DMS153 treated with DMSO at 0.1 percent for 48 hours (cell line): ENCODE measurements around the gene FCHSD2.
A peak's percentile ranks its signal among the peaks of the same experiment; 100 is the strongest.
"Not testable (repeated sequence)": the region's sequence is repeated elsewhere in the genome, so short reads cannot be mapped to it uniquely, and the experiment has no call there.

ENCODE experiments used
- DNase-seq: peaks from one replicate; lab custom pipeline; 2025; ENCODE audit not compliant: unreplicated experiment; lab: John Stamatoyannopoulos, UW

Gene FCHSD2

DNA sequence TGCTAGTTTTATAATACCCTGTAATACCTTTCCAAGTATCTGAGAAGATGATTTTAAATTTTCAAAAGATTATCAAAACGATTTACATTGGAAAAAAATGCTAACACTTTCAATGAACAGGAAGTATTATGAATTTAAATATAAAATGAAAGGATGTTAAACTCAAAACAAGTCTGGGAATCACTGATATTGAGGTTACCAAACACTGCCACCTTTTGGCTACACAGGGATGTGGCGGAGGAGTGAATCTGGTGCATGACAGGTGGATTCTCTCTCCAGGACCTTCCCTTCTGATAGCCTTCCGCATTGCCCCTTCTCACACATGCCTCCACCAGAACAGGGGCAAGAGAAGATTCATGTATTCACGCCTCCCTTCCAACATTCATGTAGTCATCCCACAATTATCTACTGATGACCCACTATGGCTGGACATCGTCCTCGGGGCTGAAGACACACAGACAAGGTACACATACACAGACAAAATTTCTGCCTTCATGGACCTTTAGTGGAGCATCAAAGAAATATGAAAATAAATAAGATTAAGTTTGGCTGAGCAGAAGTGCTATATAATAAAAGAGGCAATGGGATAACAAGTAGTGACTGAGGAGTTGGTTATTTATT is 293.2 kb downstream of the FCHSD2 start:
- DNase-seq, result no peak

DNA sequence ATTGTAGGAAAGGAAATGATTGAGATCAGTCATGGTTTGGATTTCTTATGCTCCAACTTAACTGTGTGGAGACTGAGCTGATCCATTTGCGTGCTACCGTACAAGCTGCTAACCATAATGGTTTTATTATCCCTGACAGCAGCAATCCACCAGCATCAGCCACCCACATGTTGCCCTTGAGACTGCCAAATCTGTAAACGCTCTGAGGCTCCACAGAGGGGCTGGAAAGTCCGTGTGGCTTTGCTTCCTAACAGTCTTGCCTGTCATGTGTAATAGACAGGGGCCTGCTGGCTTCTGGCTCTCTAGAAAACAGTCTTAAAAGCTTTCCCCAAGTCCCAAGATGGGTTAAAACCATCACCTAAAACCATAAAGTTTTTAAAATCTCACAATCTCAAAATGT is 297.8 kb downstream of the FCHSD2 start:
- DNase-seq, result no peak

DNA sequence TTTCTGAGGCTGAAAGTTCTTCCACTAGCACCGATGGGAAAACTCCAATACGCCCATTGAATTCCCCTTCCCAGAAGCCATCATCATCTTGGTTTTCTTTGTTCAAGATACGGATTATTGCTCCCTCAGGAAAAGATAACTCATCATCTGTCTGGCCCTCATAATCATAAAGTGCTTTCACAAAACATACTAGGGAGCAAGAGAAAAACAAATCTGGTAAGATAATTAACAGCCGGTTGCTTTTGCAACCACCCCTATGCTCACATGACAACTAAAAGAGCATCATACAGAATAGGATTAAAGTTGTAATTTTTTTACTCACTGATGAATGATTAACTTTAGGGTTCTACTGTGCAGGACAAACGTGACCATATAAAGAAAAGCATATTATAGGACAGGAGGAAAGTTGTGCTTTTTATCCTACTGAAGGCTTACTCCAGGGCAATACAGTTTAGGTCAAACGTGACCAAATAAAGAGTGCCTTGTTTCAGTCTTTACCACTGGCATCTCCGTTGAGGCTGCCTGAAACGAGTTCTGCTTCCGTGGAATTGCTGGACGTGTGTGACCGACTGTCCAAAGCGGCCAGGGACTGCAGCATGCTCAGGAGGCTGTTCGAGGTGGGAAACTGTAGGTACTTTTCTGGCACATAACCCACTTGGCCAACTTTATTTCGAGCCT is 299.3 kb downstream of the FCHSD2 start:
- no peak for DNase-seq

DNA sequence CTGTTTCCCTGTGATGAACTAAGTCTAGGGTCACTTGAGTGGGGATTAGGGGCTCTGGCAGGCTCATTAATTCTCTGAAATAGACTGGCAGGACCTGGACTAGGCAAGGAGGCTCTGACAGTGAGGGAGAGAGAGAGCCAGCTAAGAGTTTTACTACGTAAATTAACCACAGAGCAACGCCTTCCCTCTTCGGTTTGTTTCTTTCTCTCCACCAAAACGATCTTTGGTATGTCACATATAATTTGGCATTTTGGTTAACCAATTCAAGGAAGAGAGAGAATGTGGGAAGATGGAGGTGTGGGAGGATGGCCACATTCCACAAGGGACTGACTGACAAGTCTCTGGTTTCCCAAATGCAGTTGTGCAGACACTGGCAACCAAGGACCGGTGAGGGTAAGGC is 300.0 kb downstream of the FCHSD2 start:
- DNase-seq, result no peak

DNA sequence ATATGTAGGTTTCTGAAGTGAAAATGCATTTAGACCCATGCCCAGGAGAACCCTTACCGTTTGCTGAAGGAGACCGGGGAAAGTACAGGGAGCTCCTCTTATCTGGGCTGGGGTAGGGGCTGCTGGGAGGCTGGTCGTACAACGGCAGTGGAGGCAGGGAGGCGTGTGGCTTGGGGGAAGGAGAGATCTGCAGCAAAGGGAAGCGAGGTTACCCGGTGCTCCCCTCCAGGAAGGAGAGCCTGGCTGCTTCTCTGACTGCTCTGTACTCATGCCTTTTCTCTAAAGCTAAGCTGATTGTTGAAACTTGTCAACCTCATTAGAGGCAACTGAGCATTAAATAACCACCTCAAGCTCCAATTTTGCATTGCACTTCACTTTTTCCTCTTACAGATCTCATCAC is 300.7 kb downstream of the FCHSD2 start:
- DNase-seq, result no peak

DNA sequence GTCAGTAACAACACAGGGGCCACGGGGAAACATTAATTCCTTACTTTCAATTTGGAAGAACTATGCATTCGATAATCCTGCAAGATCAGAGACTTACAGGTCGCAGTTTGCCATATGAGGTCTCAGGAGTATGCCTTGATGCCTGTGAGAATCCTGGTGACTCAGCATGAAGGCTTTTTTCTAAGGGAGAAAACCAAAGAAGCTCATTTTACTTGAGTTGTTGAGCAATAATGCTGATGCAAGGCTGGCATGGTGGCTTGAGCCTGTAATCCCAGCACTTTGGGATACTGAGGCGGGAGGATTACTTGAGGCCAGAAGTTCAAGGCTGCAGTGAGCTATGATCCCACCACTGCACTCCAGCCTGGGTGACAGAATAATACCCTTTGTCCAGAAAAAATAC is 301.3 kb downstream of the FCHSD2 start:
- no peak for DNase-seq

DNA sequence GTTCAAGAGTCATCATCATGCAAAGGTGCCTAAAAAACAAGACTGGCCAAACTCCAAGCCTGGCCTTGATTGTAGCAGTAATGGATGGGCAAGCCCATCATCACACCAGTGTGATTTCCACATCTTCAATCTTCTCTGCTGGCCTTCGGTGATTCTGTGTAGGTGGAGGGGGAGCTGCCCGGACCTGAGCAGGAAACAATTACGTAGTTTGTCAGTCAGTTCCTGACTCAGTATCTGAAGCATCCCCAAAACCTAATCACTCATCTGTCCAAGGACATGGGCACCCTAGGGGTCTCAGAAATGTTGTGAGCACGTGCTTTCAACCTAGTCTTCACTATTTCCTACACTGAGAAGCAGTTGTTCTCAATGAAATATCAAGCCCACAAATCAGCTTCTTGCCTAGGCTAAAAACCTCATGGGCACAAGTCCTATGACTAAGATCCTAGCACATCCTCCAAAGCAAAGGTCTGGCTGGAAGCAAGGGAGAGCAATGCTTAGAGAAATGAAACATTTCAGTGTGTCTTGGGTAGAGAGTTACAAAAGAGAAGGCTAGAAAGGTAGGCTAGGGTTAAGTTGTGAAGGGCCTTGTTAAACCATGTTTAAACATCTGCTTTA is 303.3 kb downstream of the FCHSD2 start:
- DNase-seq, result no peak

DNA sequence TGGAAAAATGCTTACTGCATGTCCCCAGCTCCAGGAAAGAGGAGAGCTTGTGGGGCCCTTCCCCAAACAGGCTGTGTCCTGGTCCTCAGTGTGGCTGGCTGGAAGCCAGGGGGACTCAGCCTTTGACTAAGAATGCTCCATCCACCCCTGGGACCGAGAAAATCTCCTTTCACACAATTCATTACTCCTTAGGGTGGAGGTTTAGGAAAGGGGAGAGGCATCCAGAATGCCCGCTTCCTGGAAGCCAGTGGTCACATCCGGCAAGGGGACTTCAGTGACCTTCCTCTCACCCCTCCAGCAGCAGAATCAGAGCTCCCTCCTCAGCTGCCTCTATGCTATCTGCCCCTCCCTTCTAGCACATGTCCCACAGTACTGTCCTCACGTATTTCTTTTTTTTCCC is 306.0 kb downstream of the FCHSD2 start:
- no peak for DNase-seq

DNA sequence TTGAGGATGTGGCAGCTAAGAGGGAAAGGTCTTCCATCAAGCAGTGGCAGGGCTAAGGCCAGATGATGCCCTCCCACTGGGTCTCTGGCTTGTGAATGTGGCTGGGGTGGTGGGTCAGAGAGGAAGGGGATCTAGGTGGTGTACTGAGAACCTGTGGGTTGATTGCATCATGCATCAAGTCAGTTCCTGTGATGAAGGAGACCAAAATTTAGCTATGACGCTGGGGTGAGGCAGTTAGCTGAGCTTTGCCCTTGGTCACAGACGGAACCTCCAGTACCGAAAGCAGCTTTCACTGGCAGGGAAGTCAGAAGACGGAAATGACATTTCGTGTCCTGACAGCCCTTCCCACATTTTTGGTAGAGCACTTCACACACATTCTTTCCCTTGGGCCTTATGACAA is 307.2 kb downstream of the FCHSD2 start:
- no peak for DNase-seq

DNA sequence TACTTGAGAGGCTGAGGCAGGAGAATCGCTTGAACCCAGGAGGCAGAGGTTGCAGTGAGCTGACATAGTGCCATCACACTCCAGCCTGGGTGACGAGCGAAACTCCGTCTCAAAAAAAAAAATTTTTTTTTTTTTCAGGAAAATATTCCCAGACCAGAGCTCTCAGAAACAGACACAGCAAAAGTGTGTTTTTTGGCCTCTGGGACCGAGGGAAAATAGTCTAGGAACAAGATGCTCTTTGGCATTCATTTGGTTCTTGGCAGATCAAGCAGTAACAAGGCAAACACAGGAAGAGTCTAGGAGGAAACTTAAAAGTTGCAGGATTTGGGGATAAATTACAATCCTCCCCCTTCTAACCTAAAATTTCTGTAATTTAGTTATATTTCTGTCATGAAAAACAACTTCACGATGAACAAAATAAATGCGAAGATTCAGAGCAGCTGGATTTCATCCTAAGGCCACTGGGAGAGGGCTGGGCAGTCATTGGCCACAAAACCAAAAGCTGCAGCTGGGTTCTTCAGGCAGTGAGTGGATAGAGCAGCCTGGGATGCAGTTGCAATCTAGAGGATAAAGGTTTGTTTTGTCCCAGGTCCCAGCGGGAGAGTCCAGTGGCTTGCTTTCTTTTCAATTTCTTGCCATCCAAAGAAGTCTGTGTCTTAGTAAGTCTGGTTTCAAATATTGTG is 308.2 kb downstream of the FCHSD2 start:
- DNase-seq, result no peak

DNA sequence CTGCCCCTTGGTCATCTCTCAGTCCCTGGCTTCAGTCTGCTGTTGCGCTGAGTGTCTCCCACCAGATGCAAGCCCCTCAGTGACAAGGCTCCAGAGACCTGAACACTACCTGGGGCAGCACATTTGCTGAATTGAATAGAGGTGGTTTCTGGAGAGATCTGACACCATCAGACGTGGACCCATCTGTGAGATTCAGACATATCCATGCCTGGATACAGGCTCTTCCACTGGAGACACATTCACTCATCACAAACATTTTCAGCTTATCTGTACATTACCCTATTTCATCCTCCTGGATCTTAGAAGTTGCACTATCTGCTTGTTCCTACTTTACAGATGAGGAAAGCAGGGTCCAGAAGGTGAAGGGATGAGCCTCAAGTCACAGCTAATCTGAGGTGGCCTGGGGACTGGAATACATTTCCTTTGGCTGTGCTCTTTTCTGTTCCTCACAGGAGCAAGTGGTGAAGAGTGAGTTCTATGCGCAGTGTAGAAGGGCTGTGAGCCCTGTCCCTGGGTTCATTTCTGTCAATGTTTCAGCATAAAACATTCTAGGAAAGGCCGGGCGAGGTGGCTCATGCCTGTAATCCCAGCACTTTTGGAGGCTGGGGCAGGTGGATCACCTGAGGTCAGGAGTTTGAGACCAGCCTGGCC is 308.9 kb downstream of the FCHSD2 start:
- no peak for DNase-seq

DNA sequence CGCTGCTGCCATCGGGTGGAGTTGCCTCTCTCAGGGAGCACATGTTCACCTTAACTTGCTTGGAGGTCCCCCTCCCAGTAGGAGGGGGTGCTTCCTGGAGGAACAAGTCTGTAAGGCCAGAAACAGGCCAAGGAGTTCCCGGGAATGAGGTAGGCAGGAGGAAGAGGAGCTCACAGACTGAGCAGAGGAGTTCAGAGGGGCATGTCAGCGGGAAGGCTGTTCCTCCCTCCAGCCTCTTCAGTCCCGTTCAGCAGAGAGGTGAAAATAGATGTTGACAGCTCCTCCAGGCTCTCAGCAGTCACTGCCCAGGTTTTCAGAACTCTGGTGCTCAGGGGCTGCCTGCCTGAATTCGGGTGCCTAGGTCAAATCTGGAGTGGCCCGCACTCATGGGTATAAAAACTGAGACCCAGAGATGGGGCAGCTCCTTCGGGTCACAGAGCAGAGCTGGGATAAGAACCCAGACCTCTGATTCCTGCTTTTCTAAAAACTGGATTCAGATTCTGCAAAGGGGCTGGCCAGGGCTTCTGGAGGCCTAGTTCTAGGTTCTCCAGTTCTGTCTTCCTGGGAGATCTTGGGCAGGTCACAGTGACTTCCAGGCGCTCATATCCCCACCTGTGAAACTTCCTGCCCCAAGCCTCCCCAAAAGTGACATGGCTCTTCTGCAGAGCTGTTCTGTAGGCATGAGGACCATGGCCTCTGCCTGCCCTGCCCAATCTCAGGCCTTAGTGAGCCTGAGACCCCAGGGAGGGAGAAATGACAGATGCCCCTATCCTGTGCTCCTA is 309.6 kb downstream of the FCHSD2 start:
- DNase-seq, result no peak

DNA sequence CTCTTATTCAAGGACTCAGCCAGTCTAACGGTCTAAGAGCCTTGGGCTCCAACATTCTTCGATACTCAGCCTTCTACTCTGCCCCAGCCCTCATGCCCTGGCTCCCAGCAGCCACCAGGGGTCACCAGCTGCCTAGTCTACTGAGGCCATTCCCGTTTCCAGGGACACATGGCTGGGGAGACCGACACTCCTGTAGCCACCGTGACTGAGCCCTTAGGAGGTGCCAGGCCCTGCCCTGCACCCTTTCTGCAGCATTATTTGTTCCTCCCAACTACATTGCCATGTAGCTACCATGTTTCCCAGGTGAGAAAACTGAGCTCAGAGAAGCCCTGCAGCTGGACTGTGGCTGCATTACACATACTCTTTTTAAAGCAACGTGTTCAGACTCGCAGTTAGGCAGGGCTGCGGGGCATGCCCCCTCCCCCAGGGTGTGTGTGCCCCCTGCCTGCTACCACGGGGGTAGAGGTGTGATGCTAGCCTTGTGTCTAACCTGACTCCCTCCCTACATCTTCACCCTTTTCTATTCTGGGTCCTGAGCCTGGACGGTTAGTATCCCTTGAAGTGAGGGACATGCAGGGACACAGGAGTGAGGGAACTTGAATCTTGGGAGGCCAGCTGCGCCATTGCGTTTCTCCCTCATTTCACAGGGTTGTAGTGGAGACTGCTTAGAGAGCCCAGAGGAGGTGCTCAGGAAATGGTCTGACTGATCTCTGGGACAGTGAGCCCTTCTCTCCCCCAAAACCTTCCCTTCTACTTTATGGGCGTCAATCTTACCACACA is 310.4 kb downstream of the FCHSD2 start:
- peak; percentile 74 for DNase-seq

DNA sequence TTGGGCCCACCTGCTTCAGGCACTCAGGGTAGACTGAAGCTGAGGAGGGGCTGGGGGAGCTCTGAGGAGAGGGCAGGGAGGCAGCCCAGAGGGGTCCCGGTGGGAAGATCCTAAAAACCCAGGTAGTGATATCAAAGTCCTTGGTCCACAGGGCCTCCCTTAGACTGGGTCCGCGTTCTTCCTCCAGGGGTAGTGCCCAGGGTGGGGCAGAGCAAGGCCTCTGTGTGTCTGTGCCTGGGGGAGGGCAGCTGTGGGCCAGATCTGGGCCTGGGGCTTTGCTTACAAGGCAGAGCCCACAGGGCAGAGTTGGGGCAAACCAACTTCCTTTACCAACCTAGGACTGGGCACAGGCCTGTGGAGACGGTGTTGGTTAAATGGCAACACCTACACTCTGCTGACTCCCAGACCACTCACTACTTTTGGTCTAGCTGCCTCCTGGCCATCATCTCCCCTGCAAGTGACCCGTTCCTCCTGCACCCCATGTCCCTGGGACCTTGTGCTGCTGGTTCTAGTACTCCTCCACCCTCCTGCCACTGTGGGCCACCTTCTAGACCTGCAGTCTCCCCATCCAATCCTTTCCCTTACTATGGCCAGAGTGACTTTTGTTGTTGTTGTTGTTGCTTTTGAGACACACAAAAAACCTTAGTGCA is 312.1 kb downstream of the FCHSD2 start:
- no peak for DNase-seq

DNA sequence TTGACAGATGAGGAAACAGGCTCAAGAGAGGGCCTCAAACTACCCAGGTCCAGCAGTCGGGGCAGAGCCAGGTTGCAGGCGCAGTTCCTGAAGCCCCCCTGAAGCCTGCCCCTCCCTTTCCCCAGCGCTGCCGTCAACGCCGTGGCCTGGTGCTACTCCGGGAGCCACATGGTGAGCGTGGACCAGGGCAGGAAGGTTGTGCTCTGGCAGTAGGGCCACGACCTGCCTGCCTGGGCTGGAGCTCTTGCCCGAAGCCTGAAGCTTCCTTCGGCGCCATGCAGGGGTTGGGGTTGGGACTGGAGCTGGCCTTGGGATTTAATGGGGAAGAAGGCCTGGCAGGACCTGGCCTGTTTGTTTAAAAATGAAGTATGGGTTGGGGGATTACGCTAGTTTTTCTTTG is 312.9 kb downstream of the FCHSD2 start:
- DNase-seq, result no peak

DNA sequence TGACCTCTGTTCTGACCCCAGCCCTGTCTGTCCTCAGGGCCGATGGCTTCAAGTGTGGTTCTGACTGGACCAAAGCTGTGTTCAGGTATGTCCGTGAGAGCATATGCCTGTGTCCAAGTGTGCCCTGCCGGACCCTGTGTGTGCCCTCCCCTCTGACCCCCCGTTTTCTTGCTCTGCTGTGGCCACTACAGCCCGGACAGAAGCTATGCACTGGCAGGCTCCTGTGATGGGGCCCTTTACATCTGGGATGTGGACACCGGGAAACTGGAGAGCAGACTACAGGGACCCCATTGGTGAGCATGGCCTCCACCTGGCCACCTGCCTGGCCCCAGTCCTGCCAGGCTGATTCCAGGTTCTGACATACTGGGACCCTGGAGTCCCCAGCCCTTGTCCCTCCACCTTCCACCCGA is 313.4 kb downstream of the FCHSD2 start:
- DNase-seq, result no peak

DNA sequence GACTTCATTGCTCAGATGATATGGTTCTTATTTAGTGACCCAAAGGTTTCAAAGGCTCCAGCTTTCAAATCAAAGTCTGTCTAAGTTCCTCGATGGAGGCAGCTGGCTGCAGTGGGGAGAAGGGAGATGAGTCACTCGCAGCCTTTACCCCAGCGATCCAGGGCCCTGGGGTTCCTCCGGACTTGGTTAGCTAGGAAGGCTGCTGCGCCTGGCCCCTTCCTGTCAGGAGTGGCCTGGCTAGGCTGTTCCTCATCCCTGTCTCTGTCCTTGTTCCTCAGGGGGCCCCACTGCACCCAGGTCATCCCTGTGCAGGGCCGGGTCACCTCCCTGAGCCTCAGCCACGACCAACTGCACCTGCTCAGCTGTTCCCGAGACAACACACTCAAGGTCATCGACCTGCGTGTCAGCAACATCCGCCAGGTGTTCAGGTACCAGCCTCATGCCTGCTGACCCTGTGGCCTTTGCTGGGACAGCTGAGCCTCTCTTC is 314.0 kb downstream of the FCHSD2 start:
- DNase-seq, result no peak

DNA sequence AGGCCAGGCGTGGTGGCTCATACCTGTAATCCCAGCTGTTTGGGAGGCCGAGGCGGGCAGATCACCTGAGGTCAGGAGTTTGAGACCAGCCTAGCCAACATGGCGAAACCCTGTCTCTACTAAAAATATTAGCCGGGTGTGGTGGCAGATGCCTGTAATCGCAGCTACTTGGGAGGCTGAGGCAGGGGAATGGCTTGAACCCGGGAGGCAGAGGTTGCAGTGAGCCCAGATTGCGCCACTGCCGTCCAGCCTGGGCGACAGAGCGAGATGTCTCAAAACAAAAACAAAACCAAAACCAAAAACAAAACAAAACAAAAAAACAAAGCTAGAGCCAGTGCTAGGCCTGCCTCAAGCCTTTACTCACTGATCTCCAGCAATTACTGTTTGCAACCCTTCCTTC is 314.5 kb downstream of the FCHSD2 start:
- not testable (repeated sequence) for DNase-seq

DNA sequence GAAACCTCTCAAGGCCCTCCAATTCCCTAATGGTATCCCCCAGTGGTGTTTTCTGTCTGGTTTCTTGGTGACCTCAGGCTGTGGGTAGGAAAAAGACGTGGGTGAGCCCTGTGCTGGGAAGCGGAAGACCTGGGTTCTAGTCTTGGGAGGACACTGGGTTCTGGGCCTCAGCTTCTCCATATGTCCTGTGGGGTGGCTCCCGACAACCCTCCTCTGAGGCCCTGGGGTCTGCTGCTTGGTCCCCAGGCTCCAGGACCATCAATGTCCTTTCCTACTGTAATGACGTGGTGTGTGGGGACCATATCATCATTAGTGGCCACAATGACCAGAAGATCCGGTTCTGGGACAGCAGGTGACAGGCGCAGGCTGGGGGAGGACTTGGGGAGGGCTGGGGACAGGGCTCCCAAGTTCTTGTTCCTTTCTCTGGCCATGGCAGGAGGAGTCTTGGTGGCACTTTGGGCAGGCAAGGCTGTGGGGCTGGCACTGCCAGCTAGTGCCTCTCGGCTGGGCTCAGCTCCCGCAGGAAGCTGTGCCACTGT is 315.1 kb downstream of the FCHSD2 start:
- DNase-seq, result no peak
